ENCODE data around the gene TMEM225B. TPM values are rescaled to one million over a fixed set of nuclear protein-coding genes. Genes with fewer than 3 reads are reported as not detected.
"Not testable (repeated sequence)": the region's sequence is repeated elsewhere in the genome, so short reads cannot be mapped to it uniquely, and the experiment has no call there.

TMEM225B gene, protein sequence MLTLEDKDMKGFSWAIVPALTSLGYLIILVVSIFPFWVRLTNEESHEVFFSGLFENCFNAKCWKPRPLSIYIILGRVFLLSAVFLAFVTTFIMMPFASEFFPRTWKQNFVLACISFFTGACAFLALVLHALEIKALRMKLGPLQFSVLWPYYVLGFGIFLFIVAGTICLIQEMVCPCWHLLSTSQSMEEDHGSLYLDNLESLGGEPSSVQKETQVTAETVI
- 1.2 TPM for polyA plus RNA-seq (2013, experiment 1 of 4)
- 0.89 TPM for polyA plus RNA-seq (2013, experiment 2 of 4)
- 1.4 TPM for polyA plus RNA-seq (2013, experiment 3 of 4)
- polyA plus RNA-seq (2013, experiment 4 of 4) = 1.2 TPM

DNA sequence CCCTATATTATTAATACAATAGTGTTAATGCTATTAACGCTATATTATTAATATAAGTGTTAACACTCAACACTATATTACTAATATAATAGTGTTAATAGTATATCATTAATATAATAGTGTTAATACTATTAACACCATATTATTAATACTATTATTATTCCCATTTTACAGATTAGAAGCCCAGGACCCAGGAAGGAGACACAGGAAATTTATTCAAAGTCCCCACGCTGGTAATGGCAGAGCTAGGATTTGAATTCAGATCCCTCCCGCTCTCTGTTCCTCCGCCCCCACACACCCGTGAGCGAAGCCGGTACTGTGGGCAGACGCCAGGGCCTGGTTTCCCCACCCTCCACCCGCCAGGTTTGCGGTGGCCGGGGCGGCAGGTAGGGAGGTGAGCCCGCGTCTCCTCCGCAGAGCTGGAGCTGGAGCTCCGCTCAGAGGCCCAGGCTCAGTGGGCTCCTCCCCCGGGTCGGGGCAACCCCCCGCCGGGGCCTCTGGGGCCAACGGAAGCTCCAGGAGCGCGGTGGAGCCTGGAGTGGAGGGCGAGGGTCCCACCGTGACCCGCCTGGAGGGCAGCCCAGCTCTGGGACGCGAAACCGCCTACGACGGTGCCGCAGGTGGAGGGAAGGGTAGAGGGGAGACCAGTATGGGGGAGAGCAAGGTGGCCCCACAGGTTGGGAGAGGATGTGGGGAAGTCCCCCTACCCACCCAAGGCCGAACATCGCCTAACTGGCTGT is at the start of gene TMEM225B:
Gene TMEM225B (plus strand): TSS at position 506 of the 740 bp plus-strand sequence. CDS start 6,122 bp downstream, outside the sequence.
- H3K36me3 ChIP-seq (ENCODE audit: control insufficient read depth, insufficient read depth, low read length) = no peaks in the 10 kb centered on the region
- H3K4me3 ChIP-seq (ENCODE audit: insufficient read depth, low read depth, low read length) = no peak within 1 kb of the TSS
- H3K9me3 ChIP-seq (ENCODE audit: control insufficient read depth, low read length) = no peaks in the 10 kb centered on the region
- H3K27ac ChIP-seq (ENCODE audit: insufficient read depth, low read depth, low read length, poor library complexity, severe bottlenecking) = no peak within 1 kb of the TSS
- 91 to 93% methylated on average over 33 of the region's 34 CpGs for WGBS, 2 experiments
- H3K27me3 ChIP-seq (ENCODE audit: control insufficient read depth, insufficient read depth, low read length, poor library complexity, severe bottlenecking) = no peaks in the 10 kb centered on the region
- H3K4me1 ChIP-seq (ENCODE audit: control insufficient read depth, insufficient read depth, low read length) = no peaks in the 10 kb centered on the region

DNA sequence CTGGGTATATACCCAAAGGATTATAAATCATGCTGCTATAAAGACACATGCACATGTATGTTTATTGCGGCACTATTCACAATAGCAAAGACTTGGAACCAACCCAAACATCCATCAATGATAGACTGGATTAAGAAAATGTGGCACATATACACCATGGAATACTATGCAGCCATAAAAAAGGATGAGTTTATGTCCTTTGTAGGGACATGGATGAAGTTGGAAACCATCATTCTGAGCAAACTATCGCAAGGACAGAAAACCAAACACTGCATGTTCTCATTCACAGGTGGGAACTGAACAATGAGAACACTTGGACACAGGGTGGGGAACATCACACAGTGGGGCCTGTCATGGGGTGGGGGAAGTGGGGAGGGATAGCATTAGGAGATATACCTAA is 48.5 kb upstream of the TMEM225B start:
- H3K4me1 ChIP-seq (ENCODE audit: control insufficient read depth, insufficient read depth, low read length); H3K27me3 ChIP-seq (ENCODE audit: control insufficient read depth, insufficient read depth, low read length, poor library complexity, severe bottlenecking); H3K4me3 ChIP-seq (ENCODE audit: insufficient read depth, low read depth, low read length); H3K27ac ChIP-seq (ENCODE audit: insufficient read depth, low read depth, low read length, poor library complexity, severe bottlenecking); H3K9me3 ChIP-seq (ENCODE audit: control insufficient read depth, low read length): not testable (repeated sequence)
- 83 to 100% methylated on average over 1 of the region's 2 CpGs for WGBS, 2 experiments
- peaks cover 23% of the 10 kb centered on the region for H3K36me3 ChIP-seq (ENCODE audit: control insufficient read depth, insufficient read depth, low read length)

DNA sequence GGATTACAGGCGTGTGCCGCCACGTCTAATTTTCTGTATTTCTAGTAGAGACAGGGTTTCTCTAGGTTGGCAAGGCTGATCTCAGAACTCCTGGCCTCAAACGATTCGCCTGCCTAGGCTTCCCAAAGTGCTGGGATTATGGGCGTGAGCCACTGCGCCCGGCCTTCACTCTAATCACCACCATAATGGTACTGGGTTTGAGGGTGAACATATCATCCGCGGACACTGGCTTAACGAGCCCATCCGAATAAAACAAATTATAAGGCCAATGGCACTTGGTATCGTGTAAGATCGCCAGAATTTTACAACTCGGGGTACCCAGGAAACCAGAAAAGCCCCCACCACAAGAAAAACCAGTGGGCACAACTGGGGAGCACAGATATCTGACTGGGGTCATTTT is 46.7 kb upstream of the TMEM225B start:
- Histone ChIP-seq H3K27me3 (ENCODE audit: control insufficient read depth, insufficient read depth, low read length, poor library complexity, severe bottlenecking) (no peaks in the 10 kb centered on the region), H3K36me3 (ENCODE audit: control insufficient read depth, insufficient read depth, low read length) (peaks cover 22% of the 10 kb centered on the region), H3K4me1 (ENCODE audit: control insufficient read depth, insufficient read depth, low read length) (no peaks in the 10 kb centered on the region), H3K27ac (ENCODE audit: insufficient read depth, low read depth, low read length, poor library complexity, severe bottlenecking) (no peak overlapping the region), H3K4me3 (ENCODE audit: insufficient read depth, low read depth, low read length) (peak overlapping the region; percentile 68), H3K9me3 (ENCODE audit: control insufficient read depth, low read length) (no peaks in the 10 kb centered on the region)
- WGBS, 2 experiments = 23 to 24% methylated on average over 15 of the region's 15 CpGs

DNA sequence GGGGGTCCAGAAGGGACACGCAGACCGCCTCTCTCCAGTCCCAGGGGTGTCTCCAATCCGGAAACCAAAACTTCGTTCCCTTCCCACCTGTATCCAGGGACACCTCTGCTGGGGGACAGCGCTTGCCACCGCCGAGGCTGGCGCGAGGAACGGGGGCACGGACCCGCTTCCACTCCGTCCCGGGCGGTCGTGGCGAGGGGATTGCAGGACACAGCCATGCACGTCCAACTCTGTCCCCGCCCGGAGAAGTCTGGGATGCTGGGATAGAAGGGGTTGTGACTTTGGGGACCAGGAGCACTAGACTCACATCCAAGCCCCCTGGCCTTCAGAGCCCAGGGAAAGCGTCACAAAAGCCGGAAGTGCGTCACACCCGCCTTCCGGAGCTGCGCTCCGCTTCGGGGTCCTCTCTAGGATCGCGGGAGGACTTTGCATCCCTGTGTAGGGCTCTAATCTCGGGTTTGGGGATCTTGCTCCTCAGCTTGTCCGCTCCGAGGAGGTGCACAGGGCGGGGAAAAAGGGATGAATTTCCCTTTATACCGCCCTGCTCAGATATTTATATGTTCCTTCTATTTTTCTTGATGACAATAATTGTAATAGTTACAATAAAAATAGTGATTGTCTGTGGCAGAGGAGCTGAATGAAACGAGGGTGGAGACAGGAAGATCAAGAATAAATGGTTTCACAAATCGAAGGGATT is 46.2 kb upstream of the TMEM225B start, which contains the start of gene FAM200A:
Gene FAM200A (minus strand): TSS at position 348 of the 697 bp plus-strand sequence. CDS start 3,707 bp downstream, outside the sequence.
- H3K36me3 ChIP-seq (ENCODE audit: control insufficient read depth, insufficient read depth, low read length) = peaks cover 16% of the 10 kb centered on the region
- H3K27me3 ChIP-seq (ENCODE audit: control insufficient read depth, insufficient read depth, low read length, poor library complexity, severe bottlenecking) = no peaks in the 10 kb centered on the region
- peaks cover 2% of the 10 kb centered on the region for H3K4me1 ChIP-seq (ENCODE audit: control insufficient read depth, insufficient read depth, low read length)
- WGBS, 2 experiments = 2 to 3% methylated on average over 36 of the region's 37 CpGs
- no peaks in the 10 kb centered on the region for H3K9me3 ChIP-seq (ENCODE audit: control insufficient read depth, low read length)
- H3K4me3 ChIP-seq (ENCODE audit: insufficient read depth, low read depth, low read length) = peak within 1 kb of the TSS; percentile 68
- H3K27ac ChIP-seq (ENCODE audit: insufficient read depth, low read depth, low read length, poor library complexity, severe bottlenecking) = no peak within 1 kb of the TSS

DNA sequence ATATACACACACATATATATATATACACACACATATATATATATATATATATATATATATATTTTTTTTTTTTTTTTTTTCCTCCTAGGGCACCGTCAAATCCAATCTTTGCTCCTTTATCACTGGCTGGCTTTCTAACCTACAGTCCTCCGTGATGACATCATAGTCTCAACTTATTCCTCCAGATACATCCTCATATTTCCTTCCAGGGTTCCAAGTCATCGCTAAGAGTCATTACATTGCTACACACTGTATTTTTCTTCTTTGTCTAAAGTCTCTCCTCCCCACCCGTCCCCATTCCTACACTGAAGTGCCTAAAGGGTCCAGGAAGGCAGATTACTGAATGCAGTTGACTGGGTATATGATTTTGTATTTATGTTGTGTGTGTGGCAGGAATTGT is 45.0 kb upstream of the TMEM225B start:
- Histone ChIP-seq H3K27ac (ENCODE audit: insufficient read depth, low read depth, low read length, poor library complexity, severe bottlenecking) (no peak overlapping the region), H3K27me3 (ENCODE audit: control insufficient read depth, insufficient read depth, low read length, poor library complexity, severe bottlenecking) (no peaks in the 10 kb centered on the region), H3K36me3 (ENCODE audit: control insufficient read depth, insufficient read depth, low read length) (peaks cover 7% of the 10 kb centered on the region), H3K4me1 (ENCODE audit: control insufficient read depth, insufficient read depth, low read length) (peaks cover 8% of the 10 kb centered on the region), H3K4me3 (ENCODE audit: insufficient read depth, low read depth, low read length) (no peak overlapping the region), H3K9me3 (ENCODE audit: control insufficient read depth, low read length) (no peaks in the 10 kb centered on the region)
- WGBS, 2 experiments = 95 to 98% methylated on average over 4 of the region's 4 CpGs

DNA sequence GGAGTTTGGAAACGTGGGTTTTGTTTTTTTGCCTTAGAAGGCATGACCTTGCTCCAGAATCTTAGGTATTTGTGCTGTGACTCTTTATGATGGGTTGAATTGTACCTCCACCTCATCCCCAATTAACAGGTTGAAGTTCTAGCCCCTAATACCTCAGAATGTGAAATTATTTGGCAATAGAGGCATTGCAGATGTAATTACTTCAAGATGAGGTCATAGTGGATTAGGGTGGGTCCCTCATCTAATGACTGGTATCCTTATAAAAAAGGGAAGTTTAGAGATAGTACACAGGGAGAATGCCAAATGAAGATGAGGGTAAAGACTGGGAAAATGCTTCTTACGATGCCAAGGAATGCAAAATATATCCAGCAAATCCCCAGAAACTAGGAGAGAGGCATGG is 43.1 kb upstream of the TMEM225B start:
- WGBS, 2 experiments = 91 to 97% methylated on average over 2 of the region's 2 CpGs
- Histone ChIP-seq H3K27ac (ENCODE audit: insufficient read depth, low read depth, low read length, poor library complexity, severe bottlenecking) (no peak overlapping the region), H3K4me1 (ENCODE audit: control insufficient read depth, insufficient read depth, low read length) (peaks cover 8% of the 10 kb centered on the region), H3K36me3 (ENCODE audit: control insufficient read depth, insufficient read depth, low read length) (no peaks in the 10 kb centered on the region), H3K4me3 (ENCODE audit: insufficient read depth, low read depth, low read length) (no peak overlapping the region), H3K9me3 (ENCODE audit: control insufficient read depth, low read length) (no peaks in the 10 kb centered on the region), H3K27me3 (ENCODE audit: control insufficient read depth, insufficient read depth, low read length, poor library complexity, severe bottlenecking) (no peaks in the 10 kb centered on the region)

DNA sequence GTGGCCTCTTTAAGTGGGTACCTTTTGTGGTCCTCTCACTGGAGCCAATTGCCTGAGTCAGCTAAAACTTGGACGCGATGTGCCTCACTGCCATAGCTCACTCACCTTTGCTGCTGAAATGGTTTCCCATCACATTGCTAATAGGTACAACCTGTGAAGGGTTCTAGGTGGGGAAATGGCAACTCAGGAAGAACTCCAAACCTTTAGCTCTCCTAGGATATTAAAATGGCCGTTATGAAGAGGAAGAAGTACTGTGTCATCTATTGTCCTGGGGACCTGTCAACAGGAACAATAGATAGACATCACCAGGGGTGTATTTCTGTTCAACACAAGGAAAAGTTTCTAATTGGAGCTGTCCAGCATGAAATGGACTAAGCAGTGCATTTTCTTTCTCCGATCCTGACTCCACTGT is 40.9 kb upstream of the TMEM225B start:
- Histone ChIP-seq H3K27ac (ENCODE audit: insufficient read depth, low read depth, low read length, poor library complexity, severe bottlenecking) (no peak overlapping the region), H3K4me3 (ENCODE audit: insufficient read depth, low read depth, low read length) (peak overlapping the region; percentile 99), H3K4me1 (ENCODE audit: control insufficient read depth, insufficient read depth, low read length) (peaks cover 8% of the 10 kb centered on the region), H3K27me3 (ENCODE audit: control insufficient read depth, insufficient read depth, low read length, poor library complexity, severe bottlenecking) (no peaks in the 10 kb centered on the region), H3K36me3 (ENCODE audit: control insufficient read depth, insufficient read depth, low read length) (peaks cover 17% of the 10 kb centered on the region), H3K9me3 (ENCODE audit: control insufficient read depth, low read length) (no peaks in the 10 kb centered on the region)
- 91 to 96% methylated on average over 4 of the region's 4 CpGs for WGBS, 2 experiments

DNA sequence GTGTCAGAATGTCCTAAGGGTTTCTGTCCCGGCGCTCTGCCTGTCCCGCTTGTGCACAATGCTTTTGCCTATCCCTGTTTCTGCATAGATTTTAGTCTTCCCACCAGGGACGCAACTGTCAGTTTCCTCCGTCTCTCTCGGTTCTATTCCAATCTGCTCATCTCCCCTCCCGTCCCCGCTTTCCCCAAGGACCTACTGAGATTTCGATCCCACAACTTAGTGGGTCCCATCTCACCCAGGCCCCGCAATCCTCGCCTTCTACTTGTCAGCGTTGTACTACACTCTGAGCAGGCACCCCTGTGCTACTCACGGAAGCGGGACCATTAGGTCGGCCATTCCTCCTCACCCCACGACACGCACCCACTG is 40.1 kb upstream of the TMEM225B start:
- H3K27me3 ChIP-seq (ENCODE audit: control insufficient read depth, insufficient read depth, low read length, poor library complexity, severe bottlenecking) = no peaks in the 10 kb centered on the region
- peaks cover 24% of the 10 kb centered on the region for H3K36me3 ChIP-seq (ENCODE audit: control insufficient read depth, insufficient read depth, low read length)
- H3K27ac ChIP-seq (ENCODE audit: insufficient read depth, low read depth, low read length, poor library complexity, severe bottlenecking) = peak overlapping the region; percentile 86
- H3K9me3 ChIP-seq (ENCODE audit: control insufficient read depth, low read length) = no peaks in the 10 kb centered on the region
- H3K4me1 ChIP-seq (ENCODE audit: control insufficient read depth, insufficient read depth, low read length) = peaks cover 8% of the 10 kb centered on the region
- peak overlapping the region; percentile 99 for H3K4me3 ChIP-seq (ENCODE audit: insufficient read depth, low read depth, low read length)
- 2% methylated on average over 17 of the region's 17 CpGs for WGBS, 2 experiments

DNA sequence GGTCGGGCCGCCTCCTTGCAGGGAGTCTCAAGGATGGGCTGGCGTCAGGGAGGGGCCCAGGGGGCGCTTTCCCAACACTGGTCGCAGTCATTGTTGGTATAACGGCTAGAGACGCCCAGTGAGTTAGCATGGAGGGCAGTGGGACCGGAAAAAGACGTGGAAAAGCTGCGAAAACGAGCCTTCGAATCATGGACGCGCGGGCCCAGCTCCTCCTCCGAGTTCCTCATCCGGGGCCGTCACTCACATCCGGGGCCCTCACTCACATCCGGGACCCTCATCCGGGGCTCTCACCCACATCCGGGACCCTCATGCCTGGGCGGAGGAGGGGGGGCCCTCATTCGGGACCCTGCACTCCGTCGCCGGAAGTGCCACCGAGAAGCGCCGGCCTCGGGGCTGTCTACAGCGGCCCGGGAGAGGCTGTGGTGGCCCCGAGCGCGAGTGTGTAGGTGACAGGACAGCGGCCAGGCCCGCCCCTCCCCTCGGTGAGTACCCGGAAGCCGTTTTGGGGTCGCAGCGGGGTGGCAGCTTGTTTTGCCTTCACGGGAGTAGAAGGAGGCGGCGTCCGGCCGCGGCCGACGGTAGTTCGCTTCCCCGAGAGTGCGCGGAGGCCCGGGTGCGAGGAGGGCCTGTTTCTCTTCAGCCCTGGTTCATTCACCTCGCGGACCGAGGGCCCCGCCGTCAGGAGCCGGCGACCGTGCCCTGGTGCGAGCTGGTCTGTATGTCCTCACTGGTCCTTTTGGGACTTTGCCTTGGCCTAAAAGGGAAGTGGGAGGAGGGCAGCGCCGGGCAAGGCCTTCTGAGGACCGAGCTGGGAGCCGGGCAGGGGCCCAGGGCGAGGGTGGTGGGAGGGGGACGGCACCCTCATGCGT is 39.5 kb upstream of the TMEM225B start, which contains the start of gene ZNF655:
Gene ZNF655 (plus strand): TSS at position 337 of the 869 bp plus-strand sequence. CDS start 1,918 bp downstream, outside the sequence.
- WGBS, 2 experiments = 0% methylated on average over 73 of the region's 73 CpGs

More for the DNA sequence above, 39.5 kb upstream of the TMEM225B start, which contains the start of gene ZNF655:
- Histone ChIP-seq H3K9me3 (ENCODE audit: control insufficient read depth, low read length) (no peaks in the 10 kb centered on the region), H3K4me3 (ENCODE audit: insufficient read depth, low read depth, low read length) (peak within 1 kb of the TSS; percentile 99), H3K36me3 (ENCODE audit: control insufficient read depth, insufficient read depth, low read length) (peaks cover 25% of the 10 kb centered on the region), H3K27me3 (ENCODE audit: control insufficient read depth, insufficient read depth, low read length, poor library complexity, severe bottlenecking) (no peaks in the 10 kb centered on the region), H3K4me1 (ENCODE audit: control insufficient read depth, insufficient read depth, low read length) (peaks cover 8% of the 10 kb centered on the region), H3K27ac (ENCODE audit: insufficient read depth, low read depth, low read length, poor library complexity, severe bottlenecking) (peak within 1 kb of the TSS; percentile 86)
